CD1c-positive myeloid dendritic cell (primary cell): ENCODE results near the gene ADGRD1.
"Not testable (repeated sequence)": the region's sequence is repeated elsewhere in the genome, so short reads cannot be mapped to it uniquely, and the experiment has no call there.

ENCODE experiments used
- DNase-seq: peaks from one replicate; pipeline ENCODE4 v3.0.0-alpha.2; 2016; ENCODE audit errors: extremely low spot score

Gene ADGRD1

DNA sequence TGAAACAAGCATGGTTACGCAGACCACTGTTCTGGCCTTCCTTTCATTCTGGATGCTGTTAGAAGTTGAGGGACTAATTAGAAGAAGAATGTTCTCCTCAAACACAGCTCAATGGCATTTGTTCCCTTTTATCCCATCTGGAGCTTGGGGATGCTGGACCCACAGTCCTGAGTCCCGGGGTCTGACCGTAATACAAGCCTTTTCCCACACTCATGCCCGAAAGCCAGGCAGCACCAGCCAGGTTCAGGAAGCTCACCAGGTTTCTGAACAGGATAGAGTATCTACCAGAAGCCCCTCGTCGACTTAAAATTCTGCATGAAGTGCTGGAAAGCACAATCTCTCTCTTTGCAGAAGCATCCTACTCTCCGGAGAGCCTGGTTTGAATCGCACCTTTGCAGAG is 165.6 kb downstream of the ADGRD1 start:
- DNase-seq, result not testable (repeated sequence)

- no peak for DNase-seq
Observed at GRCh38 chr12:131119936-131120335, 166.2 kb downstream of the ADGRD1 start.

- DNase-seq, result no peak
Observed at GRCh38 chr12:131120831-131121271, 167.1 kb downstream of the ADGRD1 start.

GRCh38 chr12:131121705-131122405 is 168.1 kb downstream of the ADGRD1 start:
- DNase-seq, result no peak

DNA sequence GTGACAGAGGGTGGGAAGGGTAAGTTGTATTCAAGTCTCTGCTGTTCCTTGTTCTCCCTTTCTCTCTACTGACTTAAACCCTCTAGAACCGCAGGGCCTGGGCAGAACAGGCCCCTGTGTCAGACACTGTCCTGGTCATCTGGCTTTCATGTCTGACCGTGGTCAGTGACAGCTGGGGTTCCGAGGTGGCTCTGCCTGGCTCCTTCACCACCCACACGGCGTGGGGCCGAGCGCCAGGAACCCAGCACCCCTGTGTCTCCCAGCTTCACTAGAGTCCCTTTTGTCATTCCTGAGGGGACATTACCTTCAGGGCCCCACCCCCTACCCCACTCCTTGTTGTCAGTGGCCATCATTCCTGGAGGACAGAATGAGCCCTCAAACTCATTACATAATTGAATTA is 168.9 kb downstream of the ADGRD1 start:
- DNase-seq, result no peak

DNA sequence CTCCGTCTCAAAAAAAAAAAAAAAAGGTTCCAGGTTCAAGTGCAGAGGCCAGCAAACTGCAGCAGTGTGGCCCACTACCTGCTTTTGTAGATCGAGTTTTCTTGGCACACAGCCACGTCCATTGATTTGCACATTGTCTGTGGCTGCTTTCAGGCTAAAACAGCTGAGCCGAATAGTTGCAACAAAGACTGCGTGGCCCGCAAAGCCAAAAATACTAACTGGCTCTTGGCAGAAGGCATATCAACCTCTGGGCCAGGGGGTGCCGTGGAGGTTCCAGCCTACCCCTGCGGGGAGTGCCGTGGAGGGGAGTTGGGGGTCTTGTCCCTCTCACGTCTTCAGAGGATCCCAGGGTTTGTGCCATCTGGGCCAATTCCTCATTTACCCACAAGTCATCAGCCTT is 170.1 kb downstream of the ADGRD1 start:
- DNase-seq, result no peak

GRCh38 chr12:131124487-131125280 is 171.0 kb downstream of the ADGRD1 start:
- DNase-seq, result no peak

DNA sequence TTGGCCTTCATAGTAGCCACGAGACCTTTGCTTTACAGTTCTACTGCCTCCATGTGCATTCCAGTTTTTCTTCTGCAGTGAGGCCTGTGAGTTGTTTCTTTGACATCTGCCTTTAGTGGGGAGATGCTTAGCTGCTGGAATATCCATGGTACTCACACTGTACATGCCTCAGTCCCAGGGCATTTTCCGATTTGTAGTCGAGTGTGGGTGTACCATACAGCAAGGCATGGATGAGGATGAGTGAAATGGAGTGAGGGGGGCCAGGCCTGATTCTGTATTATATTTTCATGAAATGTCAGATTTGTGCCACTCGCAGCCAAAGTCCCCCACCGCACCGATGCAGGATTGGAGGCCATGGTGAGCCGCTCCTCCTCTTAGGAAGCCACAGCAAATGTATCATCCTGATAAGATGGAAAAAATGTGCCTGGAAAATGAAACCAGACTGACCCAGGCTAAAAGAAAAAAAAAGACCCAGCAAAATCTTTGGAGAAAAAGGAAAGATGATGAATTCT is 173.0 kb downstream of the ADGRD1 start:
- DNase-seq, result no peak

DNA sequence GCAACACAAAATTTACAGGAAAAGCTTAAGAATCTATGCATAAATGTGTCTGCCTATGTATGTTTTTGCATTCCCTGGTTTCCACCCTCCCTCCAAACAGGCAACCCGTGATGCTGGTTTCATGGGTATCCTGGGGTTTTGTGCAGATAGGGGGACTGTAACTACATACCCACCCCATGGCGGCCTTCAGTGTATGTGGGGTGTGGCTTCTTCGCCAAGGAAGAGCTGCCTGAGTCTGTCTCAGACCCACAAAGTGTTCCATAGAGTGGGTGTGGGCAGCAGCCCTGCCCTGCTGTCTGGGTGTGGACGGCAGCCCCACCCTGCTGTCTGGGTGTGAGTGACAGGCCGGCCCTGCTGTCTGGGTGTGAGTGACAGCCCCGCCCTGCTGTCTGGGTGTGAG is 174.8 kb downstream of the ADGRD1 start:
- DNase-seq, result no peak

DNA sequence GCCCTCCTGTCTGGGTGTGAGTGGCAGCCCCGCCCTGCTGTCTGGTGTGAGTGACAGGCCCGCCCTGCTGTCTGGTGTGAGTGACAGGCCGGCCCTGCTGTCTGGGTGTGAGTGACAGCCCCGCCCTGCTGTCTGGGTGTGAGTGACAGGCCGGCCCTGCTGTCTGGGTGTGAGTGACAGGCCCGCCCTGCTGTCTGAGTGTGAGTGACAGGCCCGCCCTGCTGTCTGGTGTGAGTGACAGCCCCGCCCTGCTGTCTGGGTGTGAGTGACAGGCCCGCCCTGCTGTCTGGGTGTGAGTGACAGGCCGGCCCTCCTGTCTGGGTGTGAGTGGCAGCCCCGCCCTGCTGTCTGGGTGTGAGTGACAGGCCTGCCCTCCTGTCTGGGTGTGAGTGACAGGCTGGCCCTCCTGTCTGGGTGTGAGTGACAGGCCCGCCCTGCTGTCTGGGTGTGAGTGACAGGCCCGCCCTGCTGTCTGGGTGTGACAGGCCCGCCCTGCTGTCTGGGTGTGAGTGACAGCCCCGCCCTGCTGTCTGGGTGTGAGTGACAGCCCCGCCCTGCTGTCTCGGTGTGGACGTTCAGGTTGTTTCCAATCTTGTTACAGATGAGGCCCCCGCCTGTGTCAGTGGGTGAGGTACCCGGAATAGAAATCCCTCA is 175.4 kb downstream of the ADGRD1 start:
- not testable (repeated sequence) for DNase-seq

DNA sequence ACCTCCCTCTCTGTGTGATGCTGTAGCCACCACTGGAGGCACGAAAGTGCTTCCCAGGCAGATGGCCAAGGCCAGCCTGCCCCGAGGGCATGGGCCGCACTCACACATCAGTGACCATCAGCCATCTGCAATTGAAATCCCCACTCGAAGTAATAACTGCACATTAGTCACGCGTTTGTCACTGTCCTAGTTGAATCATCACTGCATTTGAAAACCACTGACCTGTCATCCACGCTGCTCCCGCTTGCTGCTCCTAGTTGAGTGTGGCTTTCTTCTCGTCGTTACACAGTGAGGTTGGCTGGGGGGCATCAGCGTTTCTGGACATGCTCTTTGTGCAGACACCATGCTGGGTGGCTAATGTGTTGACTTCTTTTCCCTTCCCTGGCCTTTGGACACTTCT is 176.1 kb downstream of the ADGRD1 start:
- no peak for DNase-seq

- no peak for DNase-seq
Observed at GRCh38 chr12:131130311-131130911, 176.7 kb downstream of the ADGRD1 start.

- no peak for DNase-seq
Observed at GRCh38 chr12:131131077-131131807, 177.5 kb downstream of the ADGRD1 start.

DNA sequence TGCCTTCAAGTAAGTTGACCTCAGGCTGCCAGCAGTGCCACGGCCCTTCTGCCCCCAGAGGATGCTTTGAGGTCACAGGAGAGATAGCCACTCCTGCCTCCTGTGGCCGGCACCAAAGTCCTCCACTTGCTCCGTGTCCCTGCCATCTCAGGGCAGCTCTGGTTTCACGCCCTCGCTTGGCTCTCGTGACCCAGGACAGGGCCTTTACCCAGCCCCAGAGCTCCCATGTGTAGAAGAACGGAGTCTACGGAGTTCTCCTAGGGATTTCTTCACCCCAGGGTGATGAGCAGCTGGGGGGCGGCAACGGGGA is 178.1 kb downstream of the ADGRD1 start:
- DNase-seq, result no peak

DNA sequence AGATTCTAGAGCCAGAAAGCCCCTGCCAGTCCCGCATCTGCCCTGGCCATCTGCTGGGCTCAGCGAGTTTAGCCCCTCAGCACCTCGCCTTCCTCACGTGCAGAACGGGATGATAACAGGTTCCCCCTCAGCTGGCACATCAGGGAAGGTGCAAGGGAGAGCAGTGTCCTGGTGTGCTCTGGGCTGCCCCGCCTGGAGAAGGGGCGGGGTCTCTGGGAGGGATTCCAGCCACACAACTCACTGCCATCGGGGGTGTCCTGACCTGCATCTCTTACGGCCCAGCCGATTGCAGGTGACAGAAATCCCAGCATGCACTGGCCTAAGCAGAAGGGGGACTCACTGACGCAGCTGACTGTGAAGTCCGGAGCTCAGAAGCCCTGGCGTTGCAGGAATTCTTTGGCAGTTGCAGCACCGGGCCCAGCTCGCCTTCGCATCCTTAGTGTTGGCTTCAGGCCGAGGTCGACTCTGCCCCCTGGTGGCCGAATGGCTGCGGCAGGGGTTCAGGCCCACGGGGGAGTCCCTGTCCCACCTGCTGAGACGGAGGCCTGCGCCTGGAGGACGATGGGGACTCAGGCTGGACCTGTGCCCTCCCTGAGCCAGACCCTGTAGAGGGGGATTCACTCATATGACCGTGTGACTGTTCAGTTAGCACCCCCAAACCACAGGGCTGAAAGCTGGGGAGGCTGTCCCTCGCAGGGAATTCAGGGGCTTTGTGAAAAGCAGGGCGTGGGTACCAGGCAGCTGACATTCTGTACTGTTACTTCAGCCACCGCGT is 178.6 kb downstream of the ADGRD1 start:
- DNase-seq, result peak; percentile 70

DNA sequence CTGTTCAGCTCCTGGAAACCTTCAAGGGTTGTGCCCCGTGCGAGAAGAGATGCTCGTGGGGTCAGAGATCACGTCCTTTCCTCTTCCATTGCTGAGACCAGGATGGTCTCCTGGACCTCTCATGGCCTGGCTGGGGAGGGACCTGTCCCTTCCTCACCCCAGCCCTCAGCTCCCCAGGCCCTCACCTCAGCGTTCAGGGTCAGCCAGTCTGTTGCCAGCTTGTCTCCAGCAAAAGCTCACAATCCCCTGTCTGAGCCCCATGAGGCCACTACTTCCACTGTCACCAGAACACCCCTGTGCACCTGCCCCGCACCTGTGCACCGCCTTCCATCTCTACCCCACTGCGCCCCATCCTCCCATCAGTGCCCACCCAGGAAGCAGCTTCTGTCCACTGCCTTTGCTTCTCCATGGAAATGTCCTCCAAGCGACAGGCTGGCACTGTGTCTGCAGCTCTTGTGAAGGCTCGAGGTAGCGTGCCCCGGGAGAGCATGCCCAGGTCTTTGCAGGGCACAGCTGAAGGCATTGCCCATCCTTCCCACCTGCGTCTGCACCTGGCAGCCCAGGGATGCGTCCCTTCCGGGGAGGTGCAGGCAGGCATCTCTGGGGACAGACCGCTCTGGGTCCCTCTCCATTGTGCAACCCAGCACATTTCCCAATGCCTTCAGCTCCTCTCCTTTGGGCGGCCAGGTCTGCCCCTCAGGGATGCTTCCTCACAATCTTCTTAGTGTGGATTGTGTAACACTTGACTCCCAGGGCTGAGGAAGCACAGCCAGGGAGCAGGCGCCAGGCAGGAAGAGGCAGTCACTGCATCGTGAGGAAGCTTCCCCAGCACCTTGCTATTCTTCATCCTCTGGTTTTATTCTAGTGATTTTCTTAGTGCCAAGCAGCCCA is 179.6 kb downstream of the ADGRD1 start:
- peak; percentile 19 for DNase-seq

DNA sequence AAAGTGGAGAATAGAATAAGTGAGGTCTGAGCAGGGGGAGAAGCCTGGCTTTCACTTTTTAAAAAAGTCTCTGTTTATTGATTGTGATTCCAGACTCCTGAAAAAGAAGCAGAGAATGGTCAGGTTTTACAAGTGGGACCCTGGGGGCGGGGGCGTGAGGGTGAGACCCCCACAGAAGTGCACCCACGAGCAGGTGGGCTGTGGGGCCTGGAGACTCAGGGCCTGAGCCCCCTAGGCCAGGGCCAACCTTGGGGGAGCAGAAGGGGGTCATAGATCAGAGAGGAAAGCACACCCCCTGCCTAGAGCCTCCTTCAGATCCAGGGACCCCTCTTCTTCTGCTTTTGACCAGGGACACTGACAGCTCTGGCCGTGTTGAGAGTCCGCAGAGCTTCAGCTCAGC is 180.3 kb downstream of the ADGRD1 start:
- DNase-seq, result no peak

DNA sequence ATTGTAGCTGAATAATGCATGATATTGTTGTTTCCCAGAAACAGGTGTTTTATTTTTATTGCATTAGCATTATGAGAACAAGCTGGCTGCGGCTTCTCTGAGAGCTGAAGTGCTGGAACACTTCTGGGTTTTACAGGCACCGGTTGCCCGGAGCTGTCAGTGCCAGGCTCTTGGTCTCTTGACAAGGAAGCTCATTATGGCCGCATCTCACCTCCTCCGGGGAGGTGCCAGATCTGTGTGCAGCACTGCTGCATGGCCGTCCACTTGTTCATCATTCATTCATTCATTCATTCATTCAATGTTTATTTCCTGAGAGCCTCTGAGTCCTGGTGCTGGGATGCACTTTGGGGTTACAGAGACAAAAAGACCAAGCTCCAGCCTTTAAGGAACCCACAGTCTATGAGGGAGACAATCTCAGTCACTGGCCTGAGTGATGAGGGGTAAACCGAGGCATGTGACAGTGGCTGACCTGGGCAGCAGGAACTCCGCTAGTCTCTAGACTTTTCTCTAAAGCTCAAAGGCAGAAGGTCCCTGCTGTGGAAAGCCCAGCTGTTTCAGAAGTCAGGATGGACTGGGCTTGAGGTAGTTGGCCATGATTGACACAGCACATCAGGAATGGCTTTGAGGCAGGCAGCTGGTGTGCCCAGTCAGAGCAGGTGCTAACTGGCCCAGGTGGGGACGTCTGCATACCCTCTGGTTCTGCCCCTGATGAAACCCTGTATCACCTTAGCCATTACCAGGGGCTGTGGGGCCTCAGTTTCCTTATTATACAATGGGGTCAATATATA is 181.0 kb downstream of the ADGRD1 start:
- DNase-seq, result no peak

GRCh38 chr12:131135311-131135785 is 181.6 kb downstream of the ADGRD1 start:
- DNase-seq, result no peak
